ENCODE data around the gene CCDC149. TPM values are rescaled to one million over a fixed set of nuclear protein-coding genes. Genes with fewer than 3 reads are reported as not detected.

CCDC149 gene
- total and polyA plus RNA-seq, 4 donors = 1.4 to 11.2 (median 3.4) TPM

DNA sequence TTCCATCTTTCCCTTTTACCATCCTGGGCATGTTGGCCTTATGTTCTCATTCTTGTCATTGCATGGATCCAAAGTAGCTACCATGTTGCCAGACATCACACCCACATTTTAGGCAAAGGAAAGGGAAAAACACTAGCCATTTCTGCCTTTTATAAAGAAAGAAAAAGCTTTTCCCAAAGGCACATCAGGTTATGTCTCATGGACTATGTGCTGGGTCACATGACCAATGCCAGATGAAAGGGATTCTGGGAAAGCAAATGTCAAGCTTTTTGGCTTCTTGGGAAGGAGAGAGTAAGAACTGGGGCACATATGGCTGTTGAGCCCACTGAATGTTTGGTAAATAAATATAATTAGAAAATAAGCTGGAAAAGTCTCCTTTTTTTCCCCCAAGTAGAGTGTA, 121.8 kb downstream of the CCDC149 start:
- no peak for DNase-seq (ENCODE audit: low spot score)
- H3K27ac ChIP-seq (ENCODE audit: low read depth in 1 of 2, low read length in 2 of 2) = no peak overlapping the region
- no peak overlapping the region for H3K4me3 ChIP-seq (ENCODE audit: low read depth in 1 of 3, low read length in 3 of 3)

DNA sequence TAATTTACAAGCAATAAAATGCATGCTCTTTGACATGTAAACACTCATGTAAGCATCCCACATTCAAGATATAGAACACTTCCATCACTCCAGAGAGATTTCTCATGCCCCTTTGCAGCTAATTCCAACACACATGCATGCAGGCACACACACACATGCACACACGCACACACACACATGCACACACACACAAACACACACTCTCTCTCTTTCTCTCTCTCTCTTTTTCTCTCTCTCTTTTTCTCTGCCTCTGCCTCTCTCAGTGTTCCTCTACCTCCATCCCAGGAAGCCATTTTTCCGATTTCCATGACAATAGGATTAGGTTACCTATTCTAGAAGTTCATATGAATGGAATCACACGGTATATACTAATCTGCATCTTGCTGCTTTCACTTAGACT, 129.3 kb downstream of the CCDC149 start:
- no peaks in the 10 kb centered on the region for H3K27me3 ChIP-seq (ENCODE audit: control insufficient read depth in 4 of 4, insufficient read depth in 4 of 4, low read length in 3 of 4)
- H3K4me1 ChIP-seq (ENCODE audit: control insufficient read depth in 4 of 4, insufficient read depth in 4 of 4, low read length in 3 of 4) = no peaks in the 10 kb centered on the region
- peaks cover 0 to 3% (median 1%) of the 10 kb centered on the region in 4 donors for H3K9me3 ChIP-seq (ENCODE audit: control insufficient read depth in 4 of 4, low read length in 3 of 4)
- H3K36me3 ChIP-seq (ENCODE audit: control insufficient read depth in 4 of 4, insufficient read depth in 3 of 4, low read depth in 1 of 4, low read length in 3 of 4) = no peaks in the 10 kb centered on the region
- no peak overlapping the region for H3K4me3 ChIP-seq (ENCODE audit: low read depth in 1 of 3, low read length in 3 of 3)
- no peak for DNase-seq (ENCODE audit: low spot score)
- 71% methylated on average over 3 of the region's 3 CpGs for WGBS
- no peak for TF ChIP-seq EGR1 (IDR thresholded peaks at IDR 0.05; ENCODE audit: low read depth in 2 of 2)
- TF ChIP-seq SP1 (IDR thresholded peaks at IDR 0.05) = no peak
- TF ChIP-seq FOXA1 (IDR thresholded peaks at IDR 0.05) = no peak
- no peak for TF ChIP-seq FOXA2 (IDR thresholded peaks at IDR 0.05)
- TF ChIP-seq RAD21 (IDR thresholded peaks at IDR 0.05) = no peak
- no peak overlapping the region for H3K27ac ChIP-seq (ENCODE audit: low read depth in 1 of 2, low read length in 2 of 2)
- no peak overlapping the region for H3K9ac ChIP-seq (ENCODE audit: low read depth in 1 of 2, low read length in 2 of 2)

More for the DNA sequence above, 121.8 kb downstream of the CCDC149 start:
- no peak overlapping the region for H3K9ac ChIP-seq (ENCODE audit: low read depth in 1 of 2, low read length in 2 of 2)
- TF ChIP-seq TAF1 (conservative IDR thresholded peaks at IDR 0.05) (no peak), RXRA (IDR thresholded peaks at IDR 0.05) (no peak), NR2F2 (IDR thresholded peaks at IDR 0.05) (no peak), FOXA2 (IDR thresholded peaks at IDR 0.05) (no peak), HNF4G (IDR thresholded peaks at IDR 0.05) (no peak), RAD21 (IDR thresholded peaks at IDR 0.05) (no peak)
- peaks cover 0 to 3% (median 0%) of the 10 kb centered on the region in 4 donors for H3K9me3 ChIP-seq (ENCODE audit: control insufficient read depth in 4 of 4, low read length in 3 of 4)
- peaks cover 0 to 10% (median 4%) of the 10 kb centered on the region in 4 donors for H3K4me1 ChIP-seq (ENCODE audit: control insufficient read depth in 4 of 4, insufficient read depth in 4 of 4, low read length in 3 of 4)
- H3K27me3 ChIP-seq (ENCODE audit: control insufficient read depth in 4 of 4, insufficient read depth in 4 of 4, low read length in 3 of 4) = no peaks in the 10 kb centered on the region
- H3K36me3 ChIP-seq (ENCODE audit: control insufficient read depth in 4 of 4, insufficient read depth in 3 of 4, low read depth in 1 of 4, low read length in 3 of 4) = no peaks in the 10 kb centered on the region

DNA sequence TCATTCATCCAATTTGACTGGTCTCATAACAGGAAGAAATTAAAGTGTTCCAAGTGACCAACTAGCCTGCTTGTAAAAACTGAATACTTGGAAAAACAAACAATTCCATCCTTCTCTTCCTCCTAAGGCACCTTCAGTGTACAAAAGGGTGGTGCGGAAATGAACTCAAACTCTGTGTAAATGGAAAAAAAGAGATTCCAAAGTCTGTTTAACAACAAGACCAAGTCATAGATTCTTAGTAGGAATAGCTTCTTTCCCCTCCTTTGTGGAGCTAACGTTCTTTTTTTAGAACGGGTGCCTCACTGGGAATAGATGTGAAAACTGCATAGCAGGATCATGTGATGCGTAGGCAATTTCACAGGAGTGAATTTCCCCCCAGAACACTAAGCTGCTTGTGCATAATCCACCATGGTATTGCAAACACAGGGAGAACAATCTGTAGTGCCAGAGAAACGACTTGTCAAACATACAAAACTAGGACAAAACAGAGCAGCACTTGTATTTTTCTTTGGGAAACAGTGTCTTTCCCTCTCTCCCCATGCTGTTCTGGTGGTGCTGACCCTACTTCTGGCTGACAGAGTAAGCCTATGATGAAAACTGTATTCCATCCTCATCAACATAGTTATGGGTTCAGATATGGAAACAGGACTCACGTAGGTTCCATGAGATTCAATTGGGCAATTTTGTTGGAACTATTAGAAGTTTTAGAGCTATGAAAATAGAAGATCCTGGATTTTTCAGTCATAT, 130.7 kb downstream of the CCDC149 start:
- H3K9ac ChIP-seq (ENCODE audit: low read depth in 1 of 2, low read length in 2 of 2) = no peak overlapping the region
- H3K27ac ChIP-seq (ENCODE audit: low read depth in 1 of 2, low read length in 2 of 2) = no peak overlapping the region
- H3K36me3 ChIP-seq (ENCODE audit: control insufficient read depth in 4 of 4, insufficient read depth in 3 of 4, low read depth in 1 of 4, low read length in 3 of 4) = no peaks in the 10 kb centered on the region
- no peak for DNase-seq (ENCODE audit: low spot score)
- TF ChIP-seq HNF4A (conservative IDR thresholded peaks at IDR 0.05) (no peak), RXRA (IDR thresholded peaks at IDR 0.05) (no peak), EGR1 (IDR thresholded peaks at IDR 0.05; ENCODE audit: low read depth in 2 of 2) (no peak), FOXA1 (IDR thresholded peaks at IDR 0.05) (no peak), TAF1 (conservative IDR thresholded peaks at IDR 0.05) (no peak), HNF4G (IDR thresholded peaks at IDR 0.05) (no peak), SP1 (IDR thresholded peaks at IDR 0.05) (no peak), JUND (IDR thresholded peaks at IDR 0.05) (no peak)
- TF ChIP-seq, protein P1, sequence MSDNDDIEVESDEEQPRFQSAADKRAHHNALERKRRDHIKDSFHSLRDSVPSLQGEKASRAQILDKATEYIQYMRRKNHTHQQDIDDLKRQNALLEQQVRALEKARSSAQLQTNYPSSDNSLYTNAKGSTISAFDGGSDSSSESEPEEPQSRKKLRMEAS (IDR thresholded peaks at IDR 0.05) = no peak
- TF ChIP-seq, protein P2, sequence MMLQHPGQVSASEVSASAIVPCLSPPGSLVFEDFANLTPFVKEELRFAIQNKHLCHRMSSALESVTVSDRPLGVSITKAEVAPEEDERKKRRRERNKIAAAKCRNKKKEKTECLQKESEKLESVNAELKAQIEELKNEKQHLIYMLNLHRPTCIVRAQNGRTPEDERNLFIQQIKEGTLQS (IDR thresholded peaks at IDR 0.05) = no peak
- TF ChIP-seq, protein P3, sequence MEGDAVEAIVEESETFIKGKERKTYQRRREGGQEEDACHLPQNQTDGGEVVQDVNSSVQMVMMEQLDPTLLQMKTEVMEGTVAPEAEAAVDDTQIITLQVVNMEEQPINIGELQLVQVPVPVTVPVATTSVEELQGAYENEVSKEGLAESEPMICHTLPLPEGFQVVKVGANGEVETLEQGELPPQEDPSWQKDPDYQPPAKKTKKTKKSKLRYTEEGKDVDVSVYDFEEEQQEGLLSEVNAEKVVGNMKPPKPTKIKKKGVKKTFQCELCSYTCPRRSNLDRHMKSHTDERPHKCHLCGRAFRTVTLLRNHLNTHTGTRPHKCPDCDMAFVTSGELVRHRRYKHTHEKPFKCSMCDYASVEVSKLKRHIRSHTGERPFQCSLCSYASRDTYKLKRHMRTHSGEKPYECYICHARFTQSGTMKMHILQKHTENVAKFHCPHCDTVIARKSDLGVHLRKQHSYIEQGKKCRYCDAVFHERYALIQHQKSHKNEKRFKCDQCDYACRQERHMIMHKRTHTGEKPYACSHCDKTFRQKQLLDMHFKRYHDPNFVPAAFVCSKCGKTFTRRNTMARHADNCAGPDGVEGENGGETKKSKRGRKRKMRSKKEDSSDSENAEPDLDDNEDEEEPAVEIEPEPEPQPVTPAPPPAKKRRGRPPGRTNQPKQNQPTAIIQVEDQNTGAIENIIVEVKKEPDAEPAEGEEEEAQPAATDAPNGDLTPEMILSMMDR (IDR thresholded peaks at IDR 0.05; ENCODE audit: low read depth, low read length, missing input control) = no peak
- TF ChIP-seq, protein P4, sequence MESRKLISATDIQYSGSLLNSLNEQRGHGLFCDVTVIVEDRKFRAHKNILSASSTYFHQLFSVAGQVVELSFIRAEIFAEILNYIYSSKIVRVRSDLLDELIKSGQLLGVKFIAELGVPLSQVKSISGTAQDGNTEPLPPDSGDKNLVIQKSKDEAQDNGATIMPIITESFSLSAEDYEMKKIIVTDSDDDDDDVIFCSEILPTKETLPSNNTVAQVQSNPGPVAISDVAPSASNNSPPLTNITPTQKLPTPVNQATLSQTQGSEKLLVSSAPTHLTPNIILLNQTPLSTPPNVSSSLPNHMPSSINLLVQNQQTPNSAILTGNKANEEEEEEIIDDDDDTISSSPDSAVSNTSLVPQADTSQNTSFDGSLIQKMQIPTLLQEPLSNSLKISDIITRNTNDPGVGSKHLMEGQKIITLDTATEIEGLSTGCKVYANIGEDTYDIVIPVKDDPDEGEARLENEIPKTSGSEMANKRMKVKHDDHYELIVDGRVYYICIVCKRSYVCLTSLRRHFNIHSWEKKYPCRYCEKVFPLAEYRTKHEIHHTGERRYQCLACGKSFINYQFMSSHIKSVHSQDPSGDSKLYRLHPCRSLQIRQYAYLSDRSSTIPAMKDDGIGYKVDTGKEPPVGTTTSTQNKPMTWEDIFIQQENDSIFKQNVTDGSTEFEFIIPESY (IDR thresholded peaks at IDR 0.05) = no peak
- H3K27me3 ChIP-seq (ENCODE audit: control insufficient read depth in 4 of 4, insufficient read depth in 4 of 4, low read length in 3 of 4) = no peaks in the 10 kb centered on the region
- WGBS = 59% methylated on average over 6 of the region's 6 CpGs
- no peak overlapping the region for H3K4me3 ChIP-seq (ENCODE audit: low read depth in 1 of 3, low read length in 3 of 3)
- no peaks in the 10 kb centered on the region for H3K4me1 ChIP-seq (ENCODE audit: control insufficient read depth in 4 of 4, insufficient read depth in 4 of 4, low read length in 3 of 4)
- peaks cover 0 to 3% (median under 1%) of the 10 kb centered on the region in 4 donors for H3K9me3 ChIP-seq (ENCODE audit: control insufficient read depth in 4 of 4, low read length in 3 of 4)

All from liver (tissue), 9 donors.